Tibial artery (tissue), 4 donors: ENCODE results near the gene ERBB2.
"Not testable (repeated sequence)": the region's sequence is repeated elsewhere in the genome, so short reads cannot be mapped to it uniquely, and the experiment has no call there.

Experiments used
- DNase-seq, 2 donors: peaks; one replicate each; pipeline ENCODE4 v3.0.0-alpha.2; 2019
- H3K27ac ChIP-seq, 2 donors: fragments of 200-600 bp; sonication (generic) in 1 of 2; 1 replicate in 1 of 2; 2 replicates in 1 of 2; pipeline ENCODE4 v1.5.1; 2018 to 2019; ENCODE audit warnings: mild to moderate bottlenecking in 1 of 2
- H3K27me3 ChIP-seq, 2 donors: fragments of 200-600 bp; sonication (generic) in 1 of 2; one replicate each; pipeline versions ENCODE4 v1.5.1 to v1.6.0; 2016 to 2019
- H3K36me3 ChIP-seq, 3 donors: fragments of 200-600 bp; sonication (generic) in 2 of 3; one replicate each; pipeline ENCODE4 v1.5.1; 2016 to 2019; ENCODE audit warnings: mild to moderate bottlenecking in 2 of 3
- H3K4me1 ChIP-seq, 4 donors: fragments of 200-600 bp; sonication (generic) in 2 of 4; 1 replicate in 3 of 4; 2 replicates in 1 of 4; pipeline ENCODE4 v1.5.1; 2016 to 2019
- H3K4me3 ChIP-seq, 2 donors: fragments of 200-600 bp; sonication (generic) in 1 of 2; 1 replicate in 1 of 2; 2 replicates in 1 of 2; pipeline ENCODE4 v1.5.1; 2018 to 2019; ENCODE audit warnings: mild to moderate bottlenecking in 2 of 2
- H3K9me3 ChIP-seq, 3 donors: fragments of 200-600 bp; sonication (generic) in 1 of 3; one replicate each; pipeline ENCODE4 v1.5.1; 2016 to 2019
- intact Hi-C: fragments of 100-400 bp; cut with DNase I; formaldehyde crosslinking; loops from one replicate; pipeline ENCODE4 v1.15.0; 2023; ENCODE audit warnings: low total_unique reads
- TF ChIP-seq, protein P1 (sequence below), 2 experiments: fragments of 200-600 bp in 1 of 2; fragments of 450-650 bp in 1 of 2; IDR thresholded peaks; one replicate each; pipeline ENCODE4 v1.5.1; 2017 to 2019; ENCODE audit warnings: antibody characterized with exemption in 2 of 2, mild to moderate bottlenecking in 1 of 2, moderate library complexity in 1 of 2

Gene ERBB2

DNA sequence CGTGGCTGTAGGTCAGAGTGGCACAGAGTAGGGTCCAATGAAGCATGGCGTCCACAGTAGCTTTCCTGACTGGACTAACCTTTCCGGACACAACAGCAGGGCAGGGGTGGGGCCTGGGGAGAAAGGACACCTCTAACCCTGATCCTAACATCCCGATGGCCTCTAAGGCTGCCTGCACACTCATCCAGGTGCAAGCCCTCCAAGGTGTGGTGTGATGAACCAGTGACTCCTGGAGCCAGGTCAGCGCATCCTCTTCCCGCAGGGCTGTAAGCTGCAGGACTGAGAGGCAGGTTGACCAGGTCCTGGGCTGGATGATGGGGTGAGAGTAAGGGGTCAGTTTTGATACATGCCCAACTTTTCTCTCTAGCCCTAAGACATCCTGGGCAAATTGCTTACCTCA, 3.1 kb upstream of the ERBB2 start:
- no peak for DNase-seq
- TF ChIP-seq, protein P1, sequence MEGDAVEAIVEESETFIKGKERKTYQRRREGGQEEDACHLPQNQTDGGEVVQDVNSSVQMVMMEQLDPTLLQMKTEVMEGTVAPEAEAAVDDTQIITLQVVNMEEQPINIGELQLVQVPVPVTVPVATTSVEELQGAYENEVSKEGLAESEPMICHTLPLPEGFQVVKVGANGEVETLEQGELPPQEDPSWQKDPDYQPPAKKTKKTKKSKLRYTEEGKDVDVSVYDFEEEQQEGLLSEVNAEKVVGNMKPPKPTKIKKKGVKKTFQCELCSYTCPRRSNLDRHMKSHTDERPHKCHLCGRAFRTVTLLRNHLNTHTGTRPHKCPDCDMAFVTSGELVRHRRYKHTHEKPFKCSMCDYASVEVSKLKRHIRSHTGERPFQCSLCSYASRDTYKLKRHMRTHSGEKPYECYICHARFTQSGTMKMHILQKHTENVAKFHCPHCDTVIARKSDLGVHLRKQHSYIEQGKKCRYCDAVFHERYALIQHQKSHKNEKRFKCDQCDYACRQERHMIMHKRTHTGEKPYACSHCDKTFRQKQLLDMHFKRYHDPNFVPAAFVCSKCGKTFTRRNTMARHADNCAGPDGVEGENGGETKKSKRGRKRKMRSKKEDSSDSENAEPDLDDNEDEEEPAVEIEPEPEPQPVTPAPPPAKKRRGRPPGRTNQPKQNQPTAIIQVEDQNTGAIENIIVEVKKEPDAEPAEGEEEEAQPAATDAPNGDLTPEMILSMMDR (IDR thresholded peaks at IDR 0.05) = no peak
- H3K4me1 ChIP-seq = peaks cover 0 to 19% (median 12%) of the 10 kb centered on the region in 4 donors
- H3K4me3 ChIP-seq = no peak overlapping the region
- H3K27ac ChIP-seq = no peak overlapping the region
- intact Hi-C loops = no loop called here
- H3K9me3 ChIP-seq = no peaks in the 10 kb centered on the region
- no peaks in the 10 kb centered on the region for H3K36me3 ChIP-seq
- no peaks in the 10 kb centered on the region for H3K27me3 ChIP-seq

DNA sequence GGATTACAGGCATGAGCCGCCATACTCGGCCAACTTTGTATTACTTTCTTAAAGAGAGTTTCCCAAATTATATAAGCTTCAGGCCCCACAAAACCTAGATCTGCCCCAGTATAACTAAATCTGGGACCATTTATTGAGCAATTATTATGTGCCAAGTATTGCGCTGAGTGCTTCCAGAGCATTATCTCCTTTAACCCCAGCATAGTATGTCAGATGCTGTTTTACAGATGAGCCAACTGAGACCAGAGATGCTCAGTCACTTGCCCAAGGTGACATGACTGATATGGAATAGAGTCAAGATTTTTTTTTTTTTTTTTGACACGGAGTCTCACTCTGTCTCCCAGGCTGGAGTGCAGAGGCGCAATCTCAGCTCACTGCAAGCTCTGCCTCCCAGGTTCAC, 1.9 kb upstream of the ERBB2 start:
- DNase-seq = no peak
- Histone ChIP-seq H3K4me1 (peaks cover 0 to 31% (median 22%) of the 10 kb centered on the region in 4 donors), H3K27ac (no peak overlapping the region), H3K4me3 (no peak overlapping the region), H3K9me3 (no peaks in the 10 kb centered on the region), H3K36me3 (no peaks in the 10 kb centered on the region), H3K27me3 (no peaks in the 10 kb centered on the region)
- intact Hi-C loops = no loop called here
- TF ChIP-seq, protein P1 (IDR thresholded peaks at IDR 0.05) = no peak

DNA sequence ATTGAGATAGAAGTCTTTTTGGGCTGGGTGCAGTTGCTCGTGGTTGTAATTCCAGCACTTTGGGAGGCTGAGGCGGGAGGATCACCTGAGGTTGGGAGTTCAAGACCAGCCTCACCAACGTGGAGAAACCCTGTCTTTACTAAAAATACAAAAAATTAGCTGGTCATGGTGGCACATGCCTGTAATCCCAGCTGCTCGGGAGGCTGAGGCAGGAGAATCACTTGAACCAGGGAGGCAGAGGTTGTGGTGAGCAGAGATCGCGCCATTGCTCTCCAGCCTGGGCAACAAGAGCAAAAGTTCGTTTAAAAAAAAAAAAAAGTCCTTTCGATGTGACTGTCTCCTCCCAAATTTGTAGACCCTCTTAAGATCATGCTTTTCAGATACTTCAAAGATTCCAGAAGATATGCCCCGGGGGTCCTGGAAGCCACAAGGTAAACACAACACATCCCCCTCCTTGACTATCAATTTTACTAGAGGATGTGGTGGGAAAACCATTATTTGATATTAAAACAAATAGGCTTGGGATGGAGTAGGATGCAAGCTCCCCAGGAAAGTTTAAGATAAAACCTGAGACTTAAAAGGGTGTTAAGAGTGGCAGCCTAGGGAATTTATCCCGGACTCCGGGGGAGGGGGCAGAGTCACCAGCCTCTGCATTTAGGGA, 577 bp upstream of the ERBB2 start:
- H3K36me3 ChIP-seq, H3K27me3 ChIP-seq, intact Hi-C loops, H3K9me3 ChIP-seq, DNase-seq: not testable (repeated sequence)
- H3K27ac ChIP-seq = peak overlapping the region; percentile 93 to 98
- peak overlapping the region; percentile 78 to 100 for H3K4me3 ChIP-seq
- peaks cover 0 to 43% (median 29%) of the 10 kb centered on the region in 4 donors for H3K4me1 ChIP-seq

DNA sequence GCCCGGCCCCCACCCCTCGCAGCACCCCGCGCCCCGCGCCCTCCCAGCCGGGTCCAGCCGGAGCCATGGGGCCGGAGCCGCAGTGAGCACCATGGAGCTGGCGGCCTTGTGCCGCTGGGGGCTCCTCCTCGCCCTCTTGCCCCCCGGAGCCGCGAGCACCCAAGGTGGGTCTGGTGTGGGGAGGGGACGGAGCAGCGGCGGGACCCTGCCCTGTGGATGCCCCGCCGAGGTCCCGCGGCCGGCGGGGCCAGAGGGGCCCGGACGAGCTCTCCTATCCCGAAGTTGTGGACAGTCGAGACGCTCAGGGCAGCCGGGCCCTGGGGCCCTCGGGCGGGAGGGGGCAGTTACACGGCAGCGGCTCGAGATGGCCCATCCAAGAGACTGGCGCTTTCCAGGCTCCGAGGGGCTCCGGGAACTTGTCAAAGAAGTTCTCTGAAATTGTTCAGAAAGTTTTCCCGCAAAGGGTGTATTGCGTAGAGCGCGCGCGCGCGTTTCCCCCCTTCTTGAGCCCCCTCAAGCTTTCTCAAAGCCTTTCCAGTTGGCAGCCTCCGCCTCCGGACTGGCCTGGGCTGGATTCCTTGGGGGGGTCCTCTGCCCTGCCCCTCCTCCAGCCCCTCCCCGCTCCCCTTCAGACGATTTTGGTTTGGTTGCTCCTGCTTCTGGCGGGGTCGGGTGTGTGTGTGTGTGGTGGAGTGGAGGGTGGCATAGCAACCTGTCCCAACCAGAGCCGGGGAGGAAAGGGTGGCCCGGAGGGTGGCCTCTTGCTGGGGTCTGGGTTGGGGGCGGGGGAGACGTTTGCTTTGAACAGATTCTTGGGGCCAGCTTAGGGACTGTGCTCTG, 504 bp downstream of the ERBB2 start:
- peaks cover 0 to 54% (median 39%) of the 10 kb centered on the region in 4 donors for H3K4me1 ChIP-seq
- peak in 1 of 2 donors; percentile 69 for DNase-seq
- TF ChIP-seq, protein P1 (IDR thresholded peaks at IDR 0.05) = no peak
- intact Hi-C loops = no loop called here
- peak overlapping the region; percentile 93 to 98 for H3K27ac ChIP-seq
- H3K36me3 ChIP-seq = no peaks in the 10 kb centered on the region
- H3K9me3 ChIP-seq = no peaks in the 10 kb centered on the region
- H3K4me3 ChIP-seq = peak overlapping the region; percentile 78 to 100
- no peaks in the 10 kb centered on the region for H3K27me3 ChIP-seq

DNA sequence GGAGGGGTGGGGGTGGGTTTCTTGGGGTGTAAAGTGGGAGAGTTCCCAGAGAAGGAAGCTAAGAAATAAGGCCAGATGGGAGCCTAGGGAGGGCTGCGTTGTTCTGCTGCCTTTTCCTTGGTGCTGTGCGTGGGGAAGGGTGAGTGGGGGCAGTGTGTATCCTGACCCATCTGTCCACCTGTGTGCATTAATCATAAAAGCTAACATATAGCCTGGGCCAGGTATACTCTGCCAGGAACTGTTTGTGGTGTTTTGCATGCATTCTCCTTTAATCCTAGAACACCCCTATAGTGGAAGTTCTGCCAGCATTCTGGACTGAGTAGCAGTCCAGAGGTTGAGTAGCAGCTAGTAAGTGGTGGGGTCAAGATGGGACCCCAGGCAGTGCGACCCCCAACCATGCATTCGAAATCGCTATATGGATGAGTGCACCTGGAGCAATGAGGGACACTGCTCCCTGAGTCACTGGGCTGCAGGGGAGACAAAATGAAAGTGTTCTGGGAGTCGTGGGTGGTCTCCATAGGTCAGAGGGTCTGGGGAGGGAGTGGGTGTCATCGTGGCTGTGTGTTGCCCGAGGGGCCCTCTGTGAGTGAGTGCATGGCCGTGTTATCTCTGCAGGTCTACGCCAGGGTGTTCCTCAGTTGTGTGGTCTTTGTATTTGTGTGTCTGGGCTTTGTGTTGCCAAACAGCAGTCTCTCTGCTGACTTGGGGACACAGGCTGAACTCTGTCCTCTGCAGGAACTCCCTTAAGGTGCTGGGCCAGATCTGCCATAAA, 1.3 kb downstream of the ERBB2 start:
- no peak for DNase-seq
- intact Hi-C loops = no loop called here
- Histone ChIP-seq H3K4me1 (peaks cover 0 to 62% (median 48%) of the 10 kb centered on the region in 4 donors), H3K9me3 (no peaks in the 10 kb centered on the region), H3K27ac (peak overlapping the region; percentile 93 to 98), H3K27me3 (no peaks in the 10 kb centered on the region), H3K4me3 (peak overlapping the region; percentile 78 to 100), H3K36me3 (no peaks in the 10 kb centered on the region)
- TF ChIP-seq, protein P1 (IDR thresholded peaks at IDR 0.05) = no peak
